Gastroesophageal sphincter (tissue), 3 donors: ENCODE results near the gene MLEC.

Source experiments
- POLR2A ChIP-seq, 2 donors: fragments of 450-650 bp; IDR thresholded peaks; one replicate each; pipeline ENCODE4 v1.6.1; 2017; ENCODE audit warnings: antibody characterized with exemption in 2 of 2, mild to moderate bottlenecking in 2 of 2, moderate library complexity in 1 of 2
- POLR2AphosphoS5 ChIP-seq: sonication (generic); formaldehyde crosslinking; IDR thresholded peaks from one replicate; pipeline ENCODE4 v1.6.1; 2017; ENCODE audit warnings: antibody characterized with exemption
- TF ChIP-seq, protein P1 (sequence below), 4 experiments: fragments of 200-600 bp in 2 of 4; fragments of 450-650 bp in 2 of 4; sonication (generic) in 1 of 4; IDR thresholded peaks; one replicate each; pipeline ENCODE4 v1.5.1; 2017 to 2019; ENCODE audit warnings: antibody characterized with exemption in 4 of 4, mild to moderate bottlenecking in 2 of 4, moderate library complexity in 2 of 4

DNA sequence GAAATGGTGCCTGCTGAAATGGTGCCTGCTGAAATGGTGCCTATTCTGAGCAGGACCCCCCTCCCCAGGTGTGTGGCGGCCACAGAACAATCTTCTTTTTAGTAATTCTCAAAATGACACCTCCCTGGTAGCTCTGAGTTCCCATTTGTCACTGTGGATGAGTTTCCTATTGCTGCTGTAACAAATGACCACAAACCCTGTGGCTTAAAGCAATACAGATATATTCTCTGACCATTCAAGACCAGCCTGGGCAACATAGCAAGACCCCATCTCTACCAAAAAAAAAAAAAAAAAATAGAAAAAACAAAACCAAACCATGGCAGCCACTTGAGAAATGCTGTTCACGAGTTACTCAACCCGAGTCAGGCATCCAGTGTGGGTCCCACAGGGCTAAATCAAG, 46.6 kb downstream of the MLEC start:
- TF ChIP-seq POLR2A (IDR thresholded peaks at IDR 0.05) (no peak), POLR2AphosphoS5 (no peak)
- TF ChIP-seq, protein P1, sequence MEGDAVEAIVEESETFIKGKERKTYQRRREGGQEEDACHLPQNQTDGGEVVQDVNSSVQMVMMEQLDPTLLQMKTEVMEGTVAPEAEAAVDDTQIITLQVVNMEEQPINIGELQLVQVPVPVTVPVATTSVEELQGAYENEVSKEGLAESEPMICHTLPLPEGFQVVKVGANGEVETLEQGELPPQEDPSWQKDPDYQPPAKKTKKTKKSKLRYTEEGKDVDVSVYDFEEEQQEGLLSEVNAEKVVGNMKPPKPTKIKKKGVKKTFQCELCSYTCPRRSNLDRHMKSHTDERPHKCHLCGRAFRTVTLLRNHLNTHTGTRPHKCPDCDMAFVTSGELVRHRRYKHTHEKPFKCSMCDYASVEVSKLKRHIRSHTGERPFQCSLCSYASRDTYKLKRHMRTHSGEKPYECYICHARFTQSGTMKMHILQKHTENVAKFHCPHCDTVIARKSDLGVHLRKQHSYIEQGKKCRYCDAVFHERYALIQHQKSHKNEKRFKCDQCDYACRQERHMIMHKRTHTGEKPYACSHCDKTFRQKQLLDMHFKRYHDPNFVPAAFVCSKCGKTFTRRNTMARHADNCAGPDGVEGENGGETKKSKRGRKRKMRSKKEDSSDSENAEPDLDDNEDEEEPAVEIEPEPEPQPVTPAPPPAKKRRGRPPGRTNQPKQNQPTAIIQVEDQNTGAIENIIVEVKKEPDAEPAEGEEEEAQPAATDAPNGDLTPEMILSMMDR (IDR thresholded peaks at IDR 0.05): no peak
